Gastrocnemius medialis (tissue), 4 donors: ENCODE results near the gene MIAT. TPM values are rescaled to one million over a fixed set of nuclear protein-coding genes. Genes with fewer than 3 reads are reported as not detected.
A peak's percentile ranks its signal among the peaks of the same experiment; 100 is the strongest.

Experiments used
- ATAC-seq, 2 donors: fragments of 150-250 bp; one replicate each; pipeline ENCODE4 v1.9.1; 2016
- DNase-seq, 2 donors: peaks; one replicate each; pipeline ENCODE4 v3.0.0-alpha.2; 2019
- H3K27ac ChIP-seq, 4 donors: fragments of 200-600 bp; sonication (generic); 1 replicate in 1 of 4; 2 replicates in 3 of 4; pipeline ENCODE4 v1.5.1; 2016 to 2018; ENCODE audit warnings: mild to moderate bottlenecking in 2 of 4, moderate library complexity in 1 of 4
- H3K27me3 ChIP-seq, 3 donors: fragments of 200-600 bp; sonication (generic) in 2 of 3; 1 replicate in 1 of 3; 2 replicates in 2 of 3; pipeline versions ENCODE4 v1.5.1 to v1.6.0; 2016 to 2019; ENCODE audit warnings: mild to moderate bottlenecking in 1 of 3, moderate library complexity in 1 of 3
- H3K36me3 ChIP-seq, 2 donors: fragments of 200-600 bp; sonication (generic) in 1 of 2; one replicate each; pipeline ENCODE4 v1.5.1; 2017 to 2018
- H3K4me1 ChIP-seq, 2 donors: fragments of 200-600 bp; sonication (generic) in 1 of 2; one replicate each; pipeline ENCODE4 v1.5.1; 2016 to 2017; ENCODE audit warnings: mild to moderate bottlenecking in 2 of 2
- H3K4me3 ChIP-seq, 4 donors: fragments of 200-600 bp; sonication (generic) in 3 of 4; 1 replicate in 1 of 4; 2 replicates in 3 of 4; pipeline ENCODE4 v1.5.1; 2016 to 2019; ENCODE audit warnings: mild to moderate bottlenecking in 2 of 4
- H3K9me3 ChIP-seq, 3 donors: fragments of 200-600 bp; sonication (generic) in 2 of 3; 1 replicate in 1 of 3; 2 replicates in 2 of 3; pipeline ENCODE4 v1.5.1; 2016 to 2019
- CTCF ChIP-seq, 5 experiments: fragments of 450-650 bp in 3 of 5; fragments of 200-600 bp in 2 of 5; sonication (generic) in 2 of 5; IDR thresholded peaks in 4 of 5; conservative IDR thresholded peaks in 1 of 5; 1 replicate in 4 of 5; 2 replicates in 1 of 5; pipeline ENCODE4 v1.5.1; 2016 to 2019; ENCODE audit warnings: antibody characterized with exemption in 5 of 5, mild to moderate bottlenecking in 3 of 5, moderate library complexity in 3 of 5
- POLR2A ChIP-seq, 2 donors: fragments of 450-650 bp; IDR thresholded peaks; one replicate each; pipeline ENCODE4 v1.6.1; 2017; ENCODE audit warnings: antibody characterized with exemption in 2 of 2, mild to moderate bottlenecking in 2 of 2, moderate library complexity in 2 of 2
- in situ Hi-C, 4 donors: fragments of 200-750 bp; cut with MboI; loops; one replicate each; pipeline versions ENCODE4 v1.15.0 to v1.8.0; 2017; ENCODE audit warnings: low sequenced_read_pairs in 4 of 4
- intact Hi-C: fragments of 100-400 bp; cut with DNase I; formaldehyde crosslinking; loops from one replicate; pipeline ENCODE4 v1.15.1; 2023; ENCODE audit warnings: low total_unique reads
- total RNA-seq, 4 donors: library from RNA; depleted of rRNA; stranded (reverse); fragments of >200 nt; gene quantifications; one replicate each; pipeline versions ENCODE4 v1.1.0 to v1.2.3, GENCODE V29; 2016

Gene MIAT
- total RNA-seq, result under 1 TPM in 3 of 4 donors, not detected in 1; 0.02 to 0.25 (median 0.07) TPM

GRCh38 chr22:26656891-26657851, at the start of gene MIAT:
MIAT (plus strand) TSS chr22:26657588.
- Histone ChIP-seq H3K27me3 (peaks cover 31 to 40% (median 32%) of the 10 kb centered on the region in 3 donors), H3K27ac (no peak within 1 kb of the TSS), H3K4me3 (peak within 1 kb of the TSS in 3 of 4 donors; percentile 34 to 53 (median 40)), H3K36me3 (no peaks in the 10 kb centered on the region), H3K4me1 (peaks cover 14 to 24% of the 10 kb centered on the region in 2 donors), H3K9me3 (no peaks in the 10 kb centered on the region)
- no peak for TF ChIP-seq POLR2A (IDR thresholded peaks at IDR 0.05)
- in situ Hi-C loops, result no loop called here
- no peak for ATAC-seq
- intact Hi-C loops, result no loop called here
- no peak for DNase-seq

- in situ Hi-C loops, result no loop called here
- Histone ChIP-seq H3K27ac (no peak overlapping the region), H3K27me3 (peaks cover 0 to 7% (median 3%) of the 10 kb centered on the region in 3 donors), H3K4me3 (no peak overlapping the region), H3K9me3 (no peaks in the 10 kb centered on the region), H3K4me1 (no peaks in the 10 kb centered on the region), H3K36me3 (no peaks in the 10 kb centered on the region)
- DNase-seq, result no peak
- intact Hi-C loops, result no loop called here
- no peak for TF ChIP-seq POLR2A (IDR thresholded peaks at IDR 0.05)
- no peak for TF ChIP-seq CTCF (IDR thresholded peaks at IDR 0.05 in 4 of 5, conservative IDR thresholded peaks at IDR 0.05 in 1 of 5)
- no peak for ATAC-seq
These were observed 49.3 kb upstream of the MIAT start for GRCh38 chr22:26608129-26608528.

- Histone ChIP-seq H3K4me1 (no peaks in the 10 kb centered on the region), H3K27me3 (peaks cover 0 to 8% (median 4%) of the 10 kb centered on the region in 3 donors), H3K27ac (no peak overlapping the region), H3K9me3 (no peaks in the 10 kb centered on the region), H3K36me3 (no peaks in the 10 kb centered on the region), H3K4me3 (no peak overlapping the region)
- TF ChIP-seq POLR2A (IDR thresholded peaks at IDR 0.05), result no peak
- TF ChIP-seq CTCF (IDR thresholded peaks at IDR 0.05 in 4 of 5, conservative IDR thresholded peaks at IDR 0.05 in 1 of 5), result no peak
- in situ Hi-C loops, result no loop called here
- ATAC-seq (no peak), DNase-seq (no peak)
- intact Hi-C loops, result no loop called here
These were observed 48.1 kb upstream of the MIAT start for GRCh38 chr22:26609287-26609686.

- no peak overlapping the region for H3K4me3 ChIP-seq
- DNase-seq (no peak), ATAC-seq (no peak)
- no peak overlapping the region for H3K27ac ChIP-seq
- no peaks in the 10 kb centered on the region for H3K4me1 ChIP-seq
- in situ Hi-C loops, result no loop called here
- no peaks in the 10 kb centered on the region for H3K36me3 ChIP-seq
- H3K27me3 ChIP-seq, result peaks cover 0 to 10% (median 8%) of the 10 kb centered on the region in 3 donors
- no peak for TF ChIP-seq CTCF (IDR thresholded peaks at IDR 0.05 in 4 of 5, conservative IDR thresholded peaks at IDR 0.05 in 1 of 5)
- TF ChIP-seq POLR2A (IDR thresholded peaks at IDR 0.05), result no peak
- intact Hi-C loops, result no loop called here
- no peaks in the 10 kb centered on the region for H3K9me3 ChIP-seq
These were observed 47.1 kb upstream of the MIAT start for GRCh38 chr22:26610072-26610958.
